NOMO-1 treated with dmso at 0.1 percent for 144 hours (cell line): Measurements from ENCODE around the gene BMPR1B.

ENCODE experiments used
- DNase-seq: peaks from one replicate; lab custom pipeline; 2025; ENCODE audit not compliant: unreplicated experiment; lab: John Stamatoyannopoulos, UW

BMPR1B gene

DNA sequence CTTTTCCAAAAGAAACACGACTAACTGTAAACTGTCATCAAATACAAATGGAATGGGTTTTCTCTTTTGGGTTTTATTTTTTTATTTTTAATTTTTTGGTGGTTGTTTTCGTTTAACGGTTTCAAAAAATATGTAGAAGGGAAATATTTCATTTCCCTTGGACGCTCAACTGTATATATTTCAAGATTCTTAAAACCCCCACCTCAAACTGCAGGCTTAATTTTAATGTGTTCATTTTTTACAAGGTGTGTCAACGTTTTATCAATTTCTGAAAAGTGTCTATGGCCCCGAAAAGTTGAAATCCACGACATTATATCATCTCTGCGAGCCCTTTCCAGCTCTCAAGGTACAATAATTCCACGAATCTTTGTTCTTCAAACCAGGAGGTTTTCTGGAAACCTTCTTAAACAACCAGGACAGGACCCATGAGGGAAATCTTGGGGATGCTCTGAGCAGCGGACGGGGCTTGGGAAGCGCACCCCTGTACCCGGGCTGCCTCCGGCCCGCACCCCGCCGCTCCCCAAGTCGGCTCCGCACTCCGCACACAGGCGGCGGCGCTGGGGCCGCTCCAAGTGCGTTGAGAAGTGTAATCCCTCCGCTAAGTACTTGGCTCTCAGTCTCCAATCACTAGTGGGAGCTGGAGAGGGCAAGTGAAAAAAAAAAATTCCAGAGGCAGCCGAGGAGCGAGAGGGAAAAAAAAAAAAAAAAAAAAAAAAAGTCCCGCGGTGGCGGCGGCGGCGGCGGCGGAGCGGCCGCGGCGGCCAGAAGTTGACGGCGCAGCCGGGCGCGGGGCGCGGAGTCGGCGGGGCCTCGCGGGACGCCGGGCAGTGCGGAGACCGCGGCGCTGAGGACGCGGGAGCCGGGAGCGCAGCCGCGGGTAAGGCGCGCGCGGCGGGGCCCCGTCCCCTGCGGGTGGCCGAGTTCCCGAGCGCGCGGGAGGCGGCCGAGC is at the start of gene BMPR1B:
Gene BMPR1B (plus strand): TSS at position 764 of the 949 bp plus-strand sequence. CDS start 346,470 bp downstream, outside the sequence.
- no peak for DNase-seq

DNA sequence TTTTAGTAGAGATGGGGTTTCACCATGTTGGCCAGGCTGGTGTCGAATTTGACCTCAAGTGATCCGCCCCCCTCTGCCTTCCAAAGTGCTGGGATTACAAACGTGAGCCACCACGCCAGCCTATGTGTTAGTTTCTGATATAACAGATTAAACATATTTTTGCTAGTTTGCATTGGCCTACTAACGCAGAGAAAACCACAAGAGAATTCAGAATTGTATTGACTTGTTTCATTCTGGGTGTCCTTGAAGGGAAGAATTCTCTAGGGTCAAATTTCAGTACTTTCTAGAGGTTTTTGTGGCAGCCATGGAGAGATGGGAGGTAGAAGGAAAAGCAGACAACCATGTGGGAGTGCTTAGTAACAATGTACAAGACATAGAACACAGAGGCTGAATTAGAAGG is 46.1 kb upstream of the BMPR1B start:
- DNase-seq, result no peak

DNA sequence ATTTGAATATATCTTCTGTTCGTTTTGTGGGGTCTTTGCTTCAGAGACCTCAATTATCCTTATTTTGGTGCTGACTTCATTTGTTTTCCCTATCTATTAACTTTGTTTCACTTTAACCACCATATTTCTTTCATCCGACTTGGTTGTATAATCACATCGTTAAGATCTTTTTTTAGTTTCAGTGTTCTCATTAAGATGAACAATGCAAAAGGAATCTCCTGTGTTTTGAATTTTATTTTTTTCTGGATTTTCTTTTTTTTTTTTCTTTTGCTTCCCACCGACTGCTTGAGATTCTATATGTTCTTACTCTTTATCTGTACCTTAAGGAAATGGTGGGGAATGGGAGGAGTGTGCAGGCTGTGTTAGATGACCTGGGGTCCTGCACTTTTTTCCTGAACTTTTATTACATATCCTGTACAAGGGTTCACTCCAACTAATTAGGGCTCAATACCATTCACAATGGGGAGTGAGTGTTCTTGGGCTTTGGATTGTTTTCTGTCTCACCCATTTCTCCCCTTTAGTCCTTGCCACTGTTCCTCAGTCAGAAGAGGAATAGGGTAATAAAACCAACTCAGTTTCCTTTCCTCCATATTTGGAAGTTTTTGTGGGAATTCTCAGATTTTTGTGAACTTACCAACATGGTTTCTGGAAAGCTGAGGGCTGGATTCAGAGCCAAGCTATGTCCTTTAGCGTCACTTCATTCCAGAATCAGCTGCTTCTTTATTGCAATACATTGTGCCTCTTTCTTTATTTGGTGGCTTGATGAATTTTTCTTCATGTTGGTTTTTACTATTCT is 43.2 kb upstream of the BMPR1B start:
- DNase-seq, result no peak

DNA sequence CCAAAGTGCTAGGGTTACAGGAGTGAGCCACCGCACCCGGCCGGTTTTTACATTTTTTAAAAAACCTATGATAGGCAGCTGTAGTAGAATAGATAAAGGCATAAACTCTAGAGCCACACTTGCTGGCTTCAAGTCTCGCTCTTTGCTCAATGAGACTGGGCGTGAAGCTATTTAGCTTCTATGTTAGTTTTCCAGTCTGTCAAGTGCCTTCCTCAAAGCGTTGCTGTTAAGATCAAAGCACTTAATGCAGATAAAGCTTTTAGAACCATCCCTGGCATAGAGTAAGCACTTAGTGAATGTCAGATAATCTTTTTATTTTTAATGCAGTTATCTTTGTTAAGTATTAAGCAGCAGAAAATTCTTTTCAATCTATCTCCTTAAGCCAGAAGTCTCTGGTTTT is 42.0 kb upstream of the BMPR1B start:
- no peak for DNase-seq

DNA sequence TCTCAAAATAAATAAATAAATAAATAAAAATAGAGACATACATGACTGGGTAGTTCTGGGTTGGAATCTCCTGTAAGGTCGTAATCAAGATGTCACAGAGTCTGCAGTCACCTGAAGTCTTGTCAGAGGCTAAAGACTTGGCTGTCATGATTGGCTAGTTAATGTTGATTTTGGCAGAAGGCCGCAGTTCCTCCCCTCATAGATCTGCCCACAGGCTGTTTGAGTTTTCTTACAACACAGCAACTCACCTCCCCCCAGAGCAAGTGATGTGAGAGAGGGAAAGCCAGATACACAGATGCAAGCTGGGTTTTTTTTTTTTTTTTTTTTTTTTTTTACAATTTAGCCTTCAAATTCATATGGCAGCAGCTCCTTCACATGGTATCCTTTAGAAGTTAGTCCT is 36.4 kb upstream of the BMPR1B start:
- no peak for DNase-seq

DNA sequence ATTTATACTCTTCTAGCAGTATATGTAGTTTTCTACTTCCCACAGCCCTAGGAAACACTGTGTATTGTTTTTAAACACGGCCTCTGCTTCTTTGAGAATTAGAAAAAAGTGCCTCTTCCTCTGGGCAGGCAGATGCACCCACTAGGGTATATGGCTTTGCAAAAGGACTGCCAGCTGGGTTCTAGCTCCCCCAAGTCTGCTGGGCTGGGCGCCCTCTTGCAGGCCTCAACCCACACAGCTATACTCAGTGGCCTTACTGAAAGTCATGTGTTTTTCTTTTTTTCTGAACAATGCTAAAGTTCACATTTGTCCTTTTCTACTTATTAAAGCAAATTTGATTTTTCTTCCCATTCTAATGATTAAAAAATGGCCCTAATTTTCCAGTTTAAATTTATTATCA is 35.5 kb upstream of the BMPR1B start:
- DNase-seq, result no peak

DNA sequence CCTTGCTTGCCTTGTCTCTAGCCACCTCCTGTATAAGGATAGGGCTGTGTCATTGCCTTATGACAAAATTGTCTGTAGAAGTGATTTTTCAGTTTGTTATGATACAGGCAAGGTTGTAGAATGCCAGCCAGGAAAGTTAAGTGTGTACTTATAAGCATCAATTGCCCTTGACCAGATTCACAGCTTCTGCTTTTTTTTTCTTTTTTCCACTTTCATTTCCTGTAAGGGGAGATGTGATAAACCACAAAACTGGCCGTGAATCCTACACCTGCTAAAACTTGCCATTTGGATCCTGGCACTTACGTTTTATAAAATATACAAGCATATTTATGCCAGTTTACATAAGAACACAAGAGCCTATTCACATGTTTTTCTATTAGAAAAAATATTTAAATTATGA is 35.0 kb upstream of the BMPR1B start:
- DNase-seq, result peak; percentile 1

DNA sequence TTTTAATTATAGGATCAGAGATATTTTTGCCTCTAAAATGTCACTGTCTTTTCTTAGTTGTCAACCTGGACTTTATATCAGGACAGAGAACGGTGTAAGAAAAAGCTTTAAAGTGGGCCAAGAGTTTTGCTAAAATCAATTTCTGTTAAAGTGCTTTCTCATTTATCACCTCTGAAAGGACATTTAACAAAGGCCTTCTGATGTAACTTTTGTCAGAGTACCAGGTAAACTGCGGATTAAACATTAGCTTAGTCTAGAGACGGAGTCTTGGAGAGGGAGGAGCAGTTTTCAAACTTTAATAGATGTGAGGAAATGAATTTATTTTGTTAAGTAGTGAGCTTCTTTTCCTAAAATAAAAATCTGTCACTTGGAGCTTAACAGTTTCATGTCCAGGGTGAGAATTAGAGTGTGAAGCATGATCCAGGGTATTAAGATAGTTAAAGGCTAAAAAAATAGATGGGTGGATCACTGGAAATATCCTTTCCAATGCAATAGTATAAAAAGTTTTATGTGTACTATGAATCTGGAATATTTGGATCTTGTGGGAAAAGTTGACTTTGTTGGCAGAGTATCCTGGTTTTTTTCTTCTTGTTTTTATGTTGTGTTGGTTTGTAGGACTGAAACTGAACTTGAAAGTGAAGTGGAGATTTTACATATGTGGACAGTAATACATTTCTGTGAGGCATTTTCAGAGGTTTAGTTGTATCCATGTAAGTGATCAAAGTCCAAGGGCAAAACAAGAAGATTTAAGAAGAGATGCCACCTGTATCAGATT is 33.6 kb upstream of the BMPR1B start:
- no peak for DNase-seq

DNA sequence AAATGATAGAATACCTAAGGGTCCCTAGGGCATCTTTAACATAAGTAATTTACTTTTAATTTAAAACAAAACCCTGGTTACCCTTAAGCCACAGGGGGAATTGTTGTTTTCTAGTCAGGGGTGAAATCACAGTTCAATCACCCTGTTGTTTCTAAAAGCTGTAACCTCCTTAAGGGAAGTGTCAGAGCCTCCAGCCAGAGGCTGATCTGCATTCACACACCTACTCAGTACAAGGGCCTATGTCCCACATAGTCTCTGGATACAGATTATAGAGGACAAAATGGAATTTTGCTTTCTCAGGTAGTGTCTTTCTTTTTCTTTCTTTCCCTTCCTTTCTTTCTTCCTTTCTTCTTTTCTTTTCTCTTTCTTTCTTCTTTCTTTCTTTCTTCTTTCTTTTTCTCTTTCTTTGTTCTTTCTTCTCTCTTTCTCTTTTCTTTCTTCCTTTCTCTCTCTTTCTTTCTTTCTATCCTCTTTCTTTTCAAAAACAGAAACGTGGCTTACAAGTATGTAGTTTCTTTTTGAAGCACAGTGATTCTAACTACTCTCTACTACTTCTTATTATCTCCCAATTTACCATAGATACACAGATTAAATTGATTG is 31.1 kb upstream of the BMPR1B start:
- no peak for DNase-seq

DNA sequence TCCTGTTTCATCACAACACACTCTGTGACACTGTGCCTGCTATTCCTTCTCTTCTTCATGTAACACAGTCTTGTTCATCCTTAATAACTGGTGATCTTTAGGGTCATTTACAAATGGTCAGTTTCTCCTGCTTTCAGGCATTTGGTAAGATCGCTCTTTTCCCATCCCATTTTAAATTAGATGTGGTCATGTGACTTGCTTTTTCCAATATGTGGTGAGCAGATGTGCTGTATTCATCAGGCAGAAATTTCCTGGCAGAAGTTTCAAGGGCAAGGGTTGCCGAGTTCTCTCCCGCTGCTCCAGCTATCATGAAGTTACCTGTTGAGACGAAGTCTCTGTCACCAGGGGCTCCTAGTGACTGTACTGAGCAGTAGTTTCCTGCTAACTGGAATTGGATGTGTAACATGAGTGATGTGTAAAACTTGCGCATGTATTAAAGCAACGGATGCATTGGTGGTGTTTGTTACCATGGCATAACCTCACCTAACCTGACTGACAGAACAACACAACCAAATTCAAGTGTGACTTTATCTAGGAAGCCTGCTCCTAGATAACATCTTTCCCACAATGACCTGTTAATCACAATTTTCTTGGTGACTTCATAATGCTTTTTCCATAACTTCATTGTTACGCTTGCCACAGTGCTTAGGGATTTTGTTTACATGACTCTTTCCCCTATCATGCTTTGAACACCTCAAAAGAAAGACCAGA is 29.5 kb upstream of the BMPR1B start:
- DNase-seq, result no peak

DNA sequence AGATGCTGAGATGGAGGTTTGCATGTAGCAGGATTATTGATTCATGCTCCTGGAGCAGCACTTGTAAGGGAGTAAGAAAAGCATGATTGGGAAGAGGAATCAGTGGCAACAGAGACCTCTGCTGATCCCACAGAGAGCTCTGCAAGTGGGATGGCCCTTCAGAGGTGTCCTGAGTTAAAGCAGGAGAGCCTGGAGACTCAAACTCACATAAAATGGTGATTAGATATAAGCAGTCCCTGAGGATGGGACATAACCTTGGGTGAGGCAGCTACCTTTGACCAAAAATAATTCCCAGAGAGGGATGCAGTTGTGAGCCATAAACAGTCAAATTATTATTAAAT is 25.4 kb upstream of the BMPR1B start:
- DNase-seq, result no peak

DNA sequence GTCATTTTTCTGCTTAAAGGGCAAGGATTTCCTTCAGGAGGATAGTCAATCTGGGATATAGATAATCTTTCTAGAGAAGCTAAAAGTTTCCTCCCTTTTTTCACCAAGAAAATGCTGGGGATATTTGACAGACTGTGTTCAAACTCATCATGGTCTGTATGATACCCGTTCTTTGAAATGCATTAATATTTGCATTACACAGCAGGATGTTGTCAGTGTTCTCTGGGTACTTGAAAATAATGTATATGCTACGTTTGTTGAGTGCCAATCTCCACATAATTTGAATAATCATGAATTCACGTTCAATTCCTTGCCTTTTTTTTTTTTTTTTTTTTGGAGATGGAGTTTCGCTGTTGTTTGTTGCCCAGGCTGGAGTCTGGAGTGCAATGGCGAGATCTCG is 18.0 kb upstream of the BMPR1B start:
- DNase-seq, result no peak

DNA sequence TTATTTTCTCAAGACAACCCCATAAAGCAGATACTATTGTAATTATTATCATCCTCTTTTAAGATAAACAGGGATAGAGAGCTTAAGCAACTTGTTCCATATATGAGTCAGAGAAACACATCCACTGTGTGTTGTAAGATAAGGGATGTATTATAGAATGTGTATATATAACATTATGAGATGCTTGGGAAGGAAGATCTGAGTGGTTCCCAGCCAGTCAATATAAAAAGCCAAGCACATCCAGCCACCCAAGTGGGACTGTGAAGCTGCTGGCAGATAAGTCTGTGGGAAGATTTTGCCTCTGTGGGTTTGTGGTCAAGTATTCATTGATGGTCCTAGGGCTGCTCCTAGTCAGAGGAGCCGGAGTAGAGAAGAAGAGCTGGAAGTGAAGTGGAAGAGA is 16.5 kb upstream of the BMPR1B start:
- no peak for DNase-seq

DNA sequence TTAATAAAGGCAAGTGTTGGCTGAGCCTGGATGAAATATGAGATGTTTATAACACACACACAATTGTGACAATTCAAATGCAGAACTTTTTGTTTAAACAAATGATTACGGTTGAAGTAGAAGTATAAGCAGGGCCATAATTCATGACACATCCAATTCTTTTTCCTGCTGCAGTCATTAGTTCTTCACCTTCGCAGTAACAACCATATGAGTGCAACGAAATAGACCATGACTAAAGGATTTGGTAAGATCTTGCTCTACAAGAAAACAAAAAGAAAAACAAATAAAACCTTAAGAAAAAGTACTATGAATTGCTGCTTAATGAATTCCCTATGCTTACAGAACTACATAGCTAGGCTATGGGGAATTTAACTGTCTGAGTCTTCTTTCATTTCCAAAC is 13.9 kb upstream of the BMPR1B start:
- DNase-seq, result no peak

DNA sequence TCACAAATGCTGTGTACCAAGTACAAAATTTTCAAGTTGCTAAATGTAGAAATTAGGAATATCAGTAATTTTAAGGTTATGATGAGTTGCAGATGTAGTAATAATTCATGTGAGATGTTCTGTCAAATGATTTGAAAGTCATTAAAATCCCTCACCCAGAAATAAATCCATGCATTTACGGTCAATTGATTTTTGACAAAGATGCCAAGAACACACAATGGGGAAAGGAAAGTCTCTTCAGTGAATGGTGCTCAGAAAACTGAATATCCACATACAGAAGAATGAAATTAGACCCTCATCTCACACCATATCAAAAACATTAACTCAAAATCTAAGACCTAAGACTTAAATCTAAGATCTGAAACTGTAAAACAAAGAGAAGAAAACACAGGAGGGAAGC is 12.9 kb upstream of the BMPR1B start:
- DNase-seq, result no peak

DNA sequence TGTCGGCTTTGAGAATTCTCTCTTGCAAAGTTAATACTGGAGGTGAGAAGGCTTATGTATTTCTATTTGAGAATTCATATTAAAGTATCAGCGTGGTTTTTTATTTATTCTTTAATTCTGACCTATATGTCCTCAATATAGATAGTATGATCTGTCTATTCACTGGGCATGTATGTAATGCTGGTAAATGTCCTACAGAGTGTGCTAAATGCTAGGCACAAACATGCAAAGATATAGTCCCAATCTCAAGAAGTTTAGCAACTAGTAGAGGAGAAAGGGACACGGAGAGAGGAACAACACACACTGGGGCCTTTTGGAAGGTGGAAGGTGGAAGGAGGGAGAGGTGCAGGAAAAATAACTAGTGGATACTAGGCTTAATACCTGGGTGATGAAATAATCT is 11.0 kb upstream of the BMPR1B start:
- DNase-seq, result no peak

DNA sequence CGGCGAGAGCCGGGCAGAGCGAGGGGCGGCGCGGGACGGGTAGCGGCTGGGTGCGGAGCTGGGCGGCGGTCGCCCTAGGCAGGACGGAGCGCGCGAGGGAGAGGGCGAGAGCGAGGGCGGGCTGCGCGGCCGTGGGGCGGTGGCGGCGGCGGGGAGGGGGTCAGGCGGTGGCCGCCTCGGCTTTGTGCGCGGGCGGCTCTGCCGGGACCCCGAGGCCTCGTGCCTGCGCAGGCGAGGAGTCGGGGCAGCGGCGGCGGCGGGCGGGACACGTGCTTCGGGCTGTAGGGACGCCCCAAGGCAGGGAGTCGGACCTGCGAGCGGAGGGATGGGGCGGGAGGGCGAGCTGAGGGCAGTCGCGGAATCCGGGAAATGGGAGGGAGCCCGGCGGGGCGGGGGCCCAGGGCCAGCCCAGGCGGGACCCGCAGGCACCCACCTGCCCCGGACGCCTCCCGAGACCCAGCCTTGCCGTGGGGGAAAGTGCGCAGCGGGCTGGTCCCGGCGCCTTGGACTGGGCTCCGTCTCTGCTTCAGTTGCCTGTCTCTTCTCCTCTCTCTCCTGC is 465 bp downstream of the BMPR1B start:
- no peak for DNase-seq

DNA sequence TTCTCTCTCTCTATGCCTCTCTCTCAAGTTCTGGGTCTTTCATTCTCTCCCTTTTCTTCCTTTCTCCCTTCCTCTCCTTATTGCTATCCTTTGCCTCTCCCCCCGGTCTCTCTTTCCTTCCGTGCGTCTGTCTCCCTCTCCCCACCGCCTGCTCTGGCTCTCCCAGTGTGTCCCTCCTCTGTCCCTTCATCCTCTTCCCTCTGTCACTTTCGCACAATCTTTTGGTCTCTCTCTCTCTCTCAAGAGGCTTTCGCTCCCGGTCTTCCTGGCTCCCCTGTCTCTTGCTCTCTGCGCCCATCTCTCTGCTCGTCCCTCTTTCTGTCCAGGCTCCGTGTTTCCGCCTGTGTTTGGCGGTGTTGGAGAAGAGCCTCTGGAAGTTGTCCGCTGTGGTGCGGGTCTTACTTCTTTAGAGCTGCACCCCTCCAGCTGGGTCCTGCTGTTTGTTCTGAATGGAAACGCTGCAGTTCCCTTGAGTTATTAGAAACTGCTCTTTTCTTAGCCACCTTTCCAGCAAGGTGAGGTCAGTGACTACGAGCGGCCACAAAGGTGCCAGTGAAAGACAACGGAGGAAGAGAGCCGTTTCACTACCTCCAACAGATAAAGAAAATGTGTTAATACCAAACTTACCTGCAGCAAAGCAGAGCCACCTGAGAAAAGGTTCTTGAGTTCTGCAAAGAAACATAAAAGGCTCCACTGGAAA is 1.1 kb downstream of the BMPR1B start:
- no peak for DNase-seq

DNA sequence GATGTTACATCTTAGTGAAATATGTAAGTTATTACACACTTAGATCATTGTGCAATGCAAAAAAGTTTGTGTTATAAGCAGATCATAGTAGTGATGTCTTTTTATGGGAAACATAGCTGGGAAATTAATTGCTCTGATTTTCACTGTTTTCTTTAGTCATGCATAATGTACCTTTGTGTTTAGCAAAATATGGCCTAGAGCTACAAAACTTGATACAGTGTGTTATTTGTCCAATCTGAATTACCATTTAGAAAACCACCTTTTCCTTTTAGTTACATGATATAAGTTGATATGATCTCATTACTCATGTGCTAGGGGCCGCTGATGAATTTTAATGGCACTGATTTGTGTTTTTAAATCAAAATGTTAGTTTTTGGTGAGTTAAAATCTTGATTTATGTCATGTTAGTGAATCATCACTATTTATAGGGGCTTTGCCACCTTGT is 2.0 kb downstream of the BMPR1B start:
- no peak for DNase-seq
